CD14-positive monocyte (primary cell): ENCODE data around the gene DESI2. TPM values are rescaled to one million over a fixed set of nuclear protein-coding genes. Genes with fewer than 3 reads are reported as not detected.

ENCODE experiments used
- DNase-seq, 3 donors: peaks; one replicate each; pipeline ENCODE4 v3.0.0-alpha.2; 2011 to 2022
- H2AFZ ChIP-seq: 2 replicates; pipeline ENCODE4 v1.6.0; 2012; ENCODE audit warnings: mild to moderate bottlenecking, low read depth, low read length, inconsistent platforms; ENCODE audit not compliant: insufficient read depth, poor library complexity, severe bottlenecking
- H3K27ac ChIP-seq, 2 donors: 1 replicate in 1 of 2; 2 replicates in 1 of 2; pipeline ENCODE4 v1.5.1; 2012 to 2013; ENCODE audit warnings: low read length in 2 of 2, control low read depth in 1 of 2, inconsistent platforms in 1 of 2, low read depth in 1 of 2, mild to moderate bottlenecking in 1 of 2
- H3K27me3 ChIP-seq, 2 donors: one replicate each; pipeline versions ENCODE4 v1.6.0 to v1.6.1; 2011 to 2013; ENCODE audit warnings: low read length in 2 of 2; ENCODE audit not compliant: control insufficient read depth in 2 of 2, insufficient read depth in 2 of 2
- H3K36me3 ChIP-seq, 2 donors: replicated peaks in 1 of 2; 1 replicate in 1 of 2; 2 replicates in 1 of 2; pipeline versions ENCODE4 v1.5.1 to v1.6.1; 2012 to 2013; ENCODE audit warnings: low read length in 2 of 2, control low read depth in 1 of 2, inconsistent platforms in 1 of 2, mild to moderate bottlenecking in 1 of 2; ENCODE audit not compliant: insufficient read depth in 2 of 2, control insufficient read depth in 1 of 2
- H3K4me1 ChIP-seq, 2 donors: 1 replicate in 1 of 2; 2 replicates in 1 of 2; pipeline versions ENCODE4 v1.5.1 to v1.6.1; 2012 to 2013; ENCODE audit warnings: low read length in 2 of 2, control low read depth in 1 of 2, inconsistent platforms in 1 of 2, mild to moderate bottlenecking in 1 of 2, moderate library complexity in 1 of 2; ENCODE audit not compliant: insufficient read depth in 2 of 2, control insufficient read depth in 1 of 2
- H3K4me2 ChIP-seq: replicated peaks from 2 replicates; pipeline ENCODE3; 2012; ENCODE audit warnings: low read length, moderate library complexity, mild to moderate bottlenecking; ENCODE audit not compliant: poor library complexity, severe bottlenecking; ENCODE audit errors: extremely low read depth
- H3K4me3 ChIP-seq, 3 experiments: fragments of 200-600 bp in 1 of 3; sonication (generic) in 1 of 3; replicated peaks in 1 of 3; 1 replicate in 2 of 3; 2 replicates in 1 of 3; pipeline ENCODE4 v1.5.1; 2011 to 2013; ENCODE audit warnings: low read length in 3 of 3, mild to moderate bottlenecking in 3 of 3, control low read depth in 2 of 3, low read depth in 2 of 3, inconsistent platforms in 1 of 3, moderate library complexity in 1 of 3
- H3K79me2 ChIP-seq: 2 replicates; pipeline ENCODE4 v1.6.0; 2012; ENCODE audit warnings: mild to moderate bottlenecking, control low read depth, inconsistent platforms, low read length, moderate library complexity; ENCODE audit not compliant: insufficient read depth
- H3K9ac ChIP-seq: 2 replicates; pipeline ENCODE4 v1.6.0; 2017; ENCODE audit warnings: low read length, mild to moderate bottlenecking; ENCODE audit not compliant: insufficient read depth, poor library complexity, severe bottlenecking
- H3K9me3 ChIP-seq, 2 donors: replicated peaks in 1 of 2; 1 replicate in 1 of 2; 2 replicates in 1 of 2; pipeline versions ENCODE4 v1.5.1 to v1.6.1; 2012 to 2013; ENCODE audit warnings: low read length in 2 of 2, control low read depth in 1 of 2; ENCODE audit not compliant: control insufficient read depth in 1 of 2, insufficient read depth in 1 of 2
- H4K20me1 ChIP-seq: 2 replicates; pipeline ENCODE4 v1.6.0; 2012; ENCODE audit warnings: mild to moderate bottlenecking, low read length, control low read depth, moderate library complexity; ENCODE audit not compliant: insufficient read depth
- H3K27ac Mint-ChIP-seq, 7 donors: one replicate each; pipeline ENCODE4 v1.8.0; 2020; ENCODE audit warnings: mild to moderate bottlenecking in 7 of 7, mixed read lengths in 7 of 7, moderate library complexity in 6 of 7, inconsistent platforms in 2 of 7
- H3K27me3 Mint-ChIP-seq, 3 donors: one replicate each; pipeline ENCODE4 v1.8.0; 2021 to 2022; ENCODE audit warnings: low read depth in 3 of 3, mild to moderate bottlenecking in 3 of 3, mixed read lengths in 3 of 3, moderate library complexity in 3 of 3, inconsistent platforms in 1 of 3
- H3K36me3 Mint-ChIP-seq, 2 donors: one replicate each; pipeline ENCODE4 v1.8.0; 2020; ENCODE audit warnings: mixed read lengths in 2 of 2, inconsistent platforms in 1 of 2, mild to moderate bottlenecking in 1 of 2
- H3K4me1 Mint-ChIP-seq: one replicate; pipeline ENCODE4 v1.8.0; 2020; ENCODE audit warnings: mild to moderate bottlenecking, mixed read lengths
- H3K4me3 Mint-ChIP-seq, 2 donors: one replicate each; pipeline ENCODE4 v1.8.0; 2020; ENCODE audit warnings: mild to moderate bottlenecking in 2 of 2, mixed read lengths in 2 of 2, moderate library complexity in 1 of 2
- H3K9me3 Mint-ChIP-seq, 7 donors: one replicate each; pipeline ENCODE4 v1.8.0; 2020 to 2022; ENCODE audit warnings: mixed read lengths in 7 of 7, mild to moderate bottlenecking in 6 of 7, moderate library complexity in 6 of 7, inconsistent platforms in 2 of 7
- WGBS: methylation state at CpG from one replicate; pipeline ENCODE4 v1.1.5; 2013; ENCODE audit warnings: missing lambda C conversion rate; ENCODE audit not compliant: insufficient coverage; 5-methylcytosine and 5-hydroxymethylcytosine counted together
- intact Hi-C, 2 donors: fragments of 100-400 bp; cut with micrococcal nuclease; formaldehyde crosslinking; loops; one replicate each; pipeline versions ENCODE4 v1.15.0 to v1.15.1; 2023
- polyA plus RNA-seq, 3 donors: library from polyadenylated mRNA; depleted of rRNA in 1 of 3; unstranded in 2 of 3; stranded (reverse) in 1 of 3; fragments of 300-500 nt in 2 of 3; fragments of >200 nt in 1 of 3; fragmentation: Illumina TruSeq in 2 of 3; gene quantifications; 1 replicate in 2 of 3; 2 replicates in 1 of 3; pipeline ENCODE4 v1.2.3, GENCODE V29; 2012 to 2021
- TF ChIP-seq, protein P1 (sequence below): fragments of 200-600 bp; IDR thresholded peaks from one replicate; pipeline ENCODE4 v1.8.0; 2022; ENCODE audit warnings: antibody characterized with exemption, mild to moderate bottlenecking

Gene DESI2
- polyA plus RNA-seq, 3 donors = 10.5 to 12.0 (median 11.2) TPM

DNA sequence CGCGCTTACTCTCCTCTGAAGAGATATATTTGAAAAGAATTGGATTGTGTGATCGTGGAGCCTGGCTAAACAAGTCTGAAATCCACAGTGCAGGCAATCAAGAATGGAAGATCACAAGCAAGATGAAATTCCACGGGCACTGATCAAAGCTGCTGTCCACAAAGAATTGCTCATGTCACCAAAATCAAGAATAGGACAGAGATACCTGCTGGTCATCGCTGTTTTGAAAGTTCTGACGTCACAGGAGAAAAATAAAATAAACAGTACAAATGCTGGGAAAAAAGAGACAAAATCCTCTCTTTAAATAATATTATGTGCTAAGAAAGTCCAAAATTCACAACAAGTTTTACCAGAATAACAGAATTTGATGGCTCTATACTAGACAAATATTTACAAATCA, 12.0 kb upstream of the DESI2 start:
- TF ChIP-seq, protein P1, sequence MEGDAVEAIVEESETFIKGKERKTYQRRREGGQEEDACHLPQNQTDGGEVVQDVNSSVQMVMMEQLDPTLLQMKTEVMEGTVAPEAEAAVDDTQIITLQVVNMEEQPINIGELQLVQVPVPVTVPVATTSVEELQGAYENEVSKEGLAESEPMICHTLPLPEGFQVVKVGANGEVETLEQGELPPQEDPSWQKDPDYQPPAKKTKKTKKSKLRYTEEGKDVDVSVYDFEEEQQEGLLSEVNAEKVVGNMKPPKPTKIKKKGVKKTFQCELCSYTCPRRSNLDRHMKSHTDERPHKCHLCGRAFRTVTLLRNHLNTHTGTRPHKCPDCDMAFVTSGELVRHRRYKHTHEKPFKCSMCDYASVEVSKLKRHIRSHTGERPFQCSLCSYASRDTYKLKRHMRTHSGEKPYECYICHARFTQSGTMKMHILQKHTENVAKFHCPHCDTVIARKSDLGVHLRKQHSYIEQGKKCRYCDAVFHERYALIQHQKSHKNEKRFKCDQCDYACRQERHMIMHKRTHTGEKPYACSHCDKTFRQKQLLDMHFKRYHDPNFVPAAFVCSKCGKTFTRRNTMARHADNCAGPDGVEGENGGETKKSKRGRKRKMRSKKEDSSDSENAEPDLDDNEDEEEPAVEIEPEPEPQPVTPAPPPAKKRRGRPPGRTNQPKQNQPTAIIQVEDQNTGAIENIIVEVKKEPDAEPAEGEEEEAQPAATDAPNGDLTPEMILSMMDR = no peak
- H3K4me2 ChIP-seq = no peak overlapping the region
- H3K27ac Mint-ChIP-seq = no peak overlapping the region
- H3K4me1 Mint-ChIP-seq = no peaks in the 10 kb centered on the region
- H3K79me2 ChIP-seq = no peaks in the 10 kb centered on the region
- H3K4me3 ChIP-seq = no peak overlapping the region
- no peak overlapping the region for H3K4me3 Mint-ChIP-seq
- no peaks in the 10 kb centered on the region for H3K36me3 Mint-ChIP-seq
- no peak overlapping the region for H2AFZ ChIP-seq
- H3K36me3 ChIP-seq = no peaks in the 10 kb centered on the region
- peaks cover 0 to 9% (median 2%) of the 10 kb centered on the region in 3 donors for H3K27me3 Mint-ChIP-seq
- DNase-seq = no peak
- no peaks in the 10 kb centered on the region for H3K27me3 ChIP-seq
- peaks cover 0 to 2% (median 0%) of the 10 kb centered on the region in 7 donors for H3K9me3 Mint-ChIP-seq
- H3K9ac ChIP-seq = no peak overlapping the region
- H4K20me1 ChIP-seq = no peaks in the 10 kb centered on the region
- no peaks in the 10 kb centered on the region for H3K9me3 ChIP-seq
- 100% methylated on average over 2 of the region's 6 CpGs for WGBS
- no peaks in the 10 kb centered on the region for H3K4me1 ChIP-seq
- H3K27ac ChIP-seq = no peak overlapping the region
- intact Hi-C loops = loop anchor here in 1 of 2 donors (10.0 kb wide), 1 partner anchor 586 kb away; the partner anchor contains the start of gene ZBTB18

GRCh38 chr1:244642526-244642925, 10.4 kb upstream of the DESI2 start:
- Histone ChIP-seq H3K27me3 (no peaks in the 10 kb centered on the region), H3K36me3 (no peaks in the 10 kb centered on the region), H3K79me2 (no peaks in the 10 kb centered on the region), H3K9me3 (no peaks in the 10 kb centered on the region), H3K27ac (no peak overlapping the region), H3K4me2 (no peak overlapping the region), H2AFZ (no peak overlapping the region), H4K20me1 (no peaks in the 10 kb centered on the region), H3K9ac (no peak overlapping the region), H3K4me1 (no peaks in the 10 kb centered on the region), H3K4me3 (no peak overlapping the region)
- TF ChIP-seq, protein P1 = no peak
- WGBS = 91% methylated on average over 16 of the region's 16 CpGs
- Mint-ChIP-seq H3K4me1 (no peaks in the 10 kb centered on the region), H3K36me3 (no peaks in the 10 kb centered on the region), H3K9me3 (peaks cover 0 to 2% (median 0%) of the 10 kb centered on the region in 7 donors), H3K27ac (no peak overlapping the region), H3K4me3 (no peak overlapping the region), H3K27me3 (peaks cover 0 to 9% (median 2%) of the 10 kb centered on the region in 3 donors)
- intact Hi-C loops = loop anchor here in 1 of 2 donors (10.0 kb wide), 1 partner anchor 588 kb away; the partner anchor contains the start of gene ZBTB18
- DNase-seq = no peak
